Measurements from ENCODE around the gene GATAD1. TPM values are rescaled to one million over a fixed set of nuclear protein-coding genes. Genes with fewer than 3 reads are reported as not detected.

GATAD1 gene
- total and polyA plus RNA-seq, 2 of the 13 experiments (the other 11 are each of a cell fraction or from before 2014, with no cell fraction given): 20.6 to 42.1 TPM

DNA sequence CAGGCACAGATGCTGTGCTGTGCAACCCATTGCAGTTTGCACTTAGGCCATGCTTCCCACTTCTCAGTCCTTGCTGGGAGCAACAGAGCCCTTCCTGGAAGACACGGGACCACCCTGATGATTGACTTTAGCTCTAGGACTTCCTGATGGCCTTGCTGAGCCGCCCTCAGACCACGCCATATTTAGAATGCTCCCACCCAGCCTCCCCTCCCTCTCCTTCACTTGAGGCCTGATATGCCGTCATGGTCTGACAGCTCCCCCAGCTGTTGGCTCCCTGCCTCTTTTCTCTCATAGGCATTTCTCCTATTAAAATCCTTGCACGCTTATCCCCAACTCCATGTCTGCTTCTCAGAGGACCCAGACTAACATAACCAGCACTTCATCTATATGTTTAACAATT lies 29.4 kb upstream of the GATAD1 start (continued):
- TF ChIP-seq, protein P1, sequence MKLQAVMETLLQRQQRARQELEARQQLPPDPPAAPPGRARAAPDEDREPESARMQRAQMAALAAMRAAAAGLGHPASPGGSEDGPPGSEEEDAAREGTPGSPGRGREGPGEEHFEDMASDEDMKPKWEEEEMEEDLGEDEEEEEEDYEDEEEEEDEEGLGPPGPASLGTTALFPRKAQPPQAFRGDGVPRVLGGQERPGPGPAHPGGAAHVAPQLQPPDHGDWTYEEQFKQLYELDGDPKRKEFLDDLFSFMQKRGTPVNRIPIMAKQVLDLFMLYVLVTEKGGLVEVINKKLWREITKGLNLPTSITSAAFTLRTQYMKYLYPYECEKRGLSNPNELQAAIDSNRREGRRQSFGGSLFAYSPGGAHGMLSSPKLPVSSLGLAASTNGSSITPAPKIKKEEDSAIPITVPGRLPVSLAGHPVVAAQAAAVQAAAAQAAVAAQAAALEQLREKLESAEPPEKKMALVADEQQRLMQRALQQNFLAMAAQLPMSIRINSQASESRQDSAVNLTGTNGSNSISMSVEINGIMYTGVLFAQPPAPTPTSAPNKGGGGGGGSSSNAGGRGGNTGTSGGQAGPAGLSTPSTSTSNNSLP (IDR thresholded peaks at IDR 0.05; ENCODE audit: low read depth, low read length): no peak
- TF ChIP-seq, protein P2, sequence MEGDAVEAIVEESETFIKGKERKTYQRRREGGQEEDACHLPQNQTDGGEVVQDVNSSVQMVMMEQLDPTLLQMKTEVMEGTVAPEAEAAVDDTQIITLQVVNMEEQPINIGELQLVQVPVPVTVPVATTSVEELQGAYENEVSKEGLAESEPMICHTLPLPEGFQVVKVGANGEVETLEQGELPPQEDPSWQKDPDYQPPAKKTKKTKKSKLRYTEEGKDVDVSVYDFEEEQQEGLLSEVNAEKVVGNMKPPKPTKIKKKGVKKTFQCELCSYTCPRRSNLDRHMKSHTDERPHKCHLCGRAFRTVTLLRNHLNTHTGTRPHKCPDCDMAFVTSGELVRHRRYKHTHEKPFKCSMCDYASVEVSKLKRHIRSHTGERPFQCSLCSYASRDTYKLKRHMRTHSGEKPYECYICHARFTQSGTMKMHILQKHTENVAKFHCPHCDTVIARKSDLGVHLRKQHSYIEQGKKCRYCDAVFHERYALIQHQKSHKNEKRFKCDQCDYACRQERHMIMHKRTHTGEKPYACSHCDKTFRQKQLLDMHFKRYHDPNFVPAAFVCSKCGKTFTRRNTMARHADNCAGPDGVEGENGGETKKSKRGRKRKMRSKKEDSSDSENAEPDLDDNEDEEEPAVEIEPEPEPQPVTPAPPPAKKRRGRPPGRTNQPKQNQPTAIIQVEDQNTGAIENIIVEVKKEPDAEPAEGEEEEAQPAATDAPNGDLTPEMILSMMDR (CRISPR knock-in tag; IDR thresholded peaks at IDR 0.05): peak; percentile 47
- no peak for TF ChIP-seq PHF20 (CRISPR knock-in tag; IDR thresholded peaks at IDR 0.05)

DNA sequence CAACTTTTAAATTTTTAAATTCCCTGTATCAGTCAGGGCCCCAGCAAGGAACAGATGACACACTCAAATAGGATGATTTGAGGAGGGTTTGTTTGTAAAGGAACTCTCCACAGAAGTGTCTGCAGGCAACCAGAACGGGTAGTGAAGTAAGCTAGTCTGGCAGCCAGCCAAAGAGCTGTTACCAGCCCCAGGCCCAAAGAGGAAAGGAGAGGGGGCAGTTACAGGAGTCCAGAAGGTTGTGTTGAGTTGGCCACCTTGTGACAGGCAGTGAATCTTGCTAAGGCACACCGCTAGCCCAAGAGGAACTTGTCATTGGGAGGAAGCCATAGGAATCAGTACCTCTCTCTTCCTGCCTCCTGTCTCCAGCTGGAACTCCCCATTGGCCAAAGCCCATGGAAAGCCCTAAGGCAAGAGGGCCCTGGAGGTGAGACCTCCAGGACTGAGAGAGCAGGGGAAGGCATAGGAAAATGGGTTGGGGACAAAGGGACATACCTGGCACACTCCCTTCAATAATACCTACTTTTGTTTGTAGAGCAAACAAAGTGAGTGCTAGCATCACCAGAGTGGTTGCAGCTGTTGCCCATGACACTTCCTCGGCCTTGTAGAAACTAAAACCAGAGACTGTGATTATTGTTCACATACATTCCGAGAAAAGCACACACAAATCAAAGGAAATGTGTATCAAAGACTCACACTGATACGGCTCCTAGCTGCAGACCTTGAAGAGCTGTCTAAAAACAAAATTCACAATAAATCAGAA lies 25.4 kb upstream of the GATAD1 start:
- no peak overlapping the region for H3K9ac ChIP-seq (ENCODE audit: insufficient read depth, low read depth, low read length)
- ChIA-PET CTCF (ENCODE audit: low intra/inter-chr PET ratio, low total read pairs) (no interaction called here), POLR2A (interaction anchor here (1.4 kb wide), 1 partner anchor 25 kb away, joined by 3 read pairs; the partner anchor contains the start of gene GATAD1)
- intact Hi-C loops (cut with micrococcal nuclease; ENCODE audit: unreplicated experiment): loop anchor here (5.0 kb wide), 1 partner anchor 40 kb away; no protein-coding TSS in a partner anchor
- ATAC-seq: no peak
- H2AFZ ChIP-seq (ENCODE audit: low read length): no peak overlapping the region
- peaks cover 21% of the 10 kb centered on the region for H3K4me1 ChIP-seq (ENCODE audit: insufficient read depth, low read length)
- H3K27me3 ChIP-seq (ENCODE audit: control insufficient read depth in 1 of 2, insufficient read depth in 2 of 2, low read length in 2 of 2): no peaks in the 10 kb centered on the region
- no peak overlapping the region for H3K27ac ChIP-seq (ENCODE audit: extremely low read length, insufficient read depth, low read length)
- peak overlapping the region; percentile 24; the same call in 1 of the 2 replicates for H3K4me2 ChIP-seq (ENCODE audit: low read depth, low read length)
- in situ Hi-C loops (cut with HindIII; ENCODE audit: extremely low pct_ligation_motif_present, low pct_unique_long_range_greater_than_20kb): no loop called here
- no peaks in the 10 kb centered on the region for H3K9me3 ChIP-seq (ENCODE audit: low read length)
- H3K4me3 ChIP-seq (replicated peaks in 1 of 3; ENCODE audit: insufficient read depth in 1 of 3, low read depth in 2 of 3, low read length in 3 of 3): no peak overlapping the region
- H3K79me2 ChIP-seq (ENCODE audit: insufficient read depth, low read length): no peaks in the 10 kb centered on the region
- no peaks in the 10 kb centered on the region for H4K20me1 ChIP-seq (ENCODE audit: insufficient read depth, low read length)
- H3K36me3 ChIP-seq (replicated peaks in 1 of 2; ENCODE audit: control insufficient read depth in 1 of 2, insufficient read depth in 2 of 2, low read length in 2 of 2): no peaks in the 10 kb centered on the region
- no peak for DNase-seq (ENCODE audit: low spot score)
- no peak for FAIRE-seq
- WGBS (ENCODE audit: low lambda C conversion rate): 1% methylated on average over 4 of the region's 5 CpGs
- BruUV-seq (replicated peaks): no TSS peak
- TF ChIP-seq ZNF781 (CRISPR knock-in tag; IDR thresholded peaks at IDR 0.05; ENCODE audit: borderline replicate concordance, not compliant biosample characterization) (no peak), ETV6 (CRISPR knock-in tag; conservative IDR thresholded peaks at IDR 0.05) (no peak), MAZ (IDR thresholded peaks at IDR 0.05; ENCODE audit: borderline replicate concordance, low read depth, low read length) (no peak), MAZ (CRISPR knock-in tag; IDR thresholded peaks at IDR 0.05; ENCODE audit: low read depth) (no peak), ARHGAP35 (CRISPR knock-in tag; IDR thresholded peaks at IDR 0.05; ENCODE audit: borderline replicate concordance) (no peak), ZNF598 (CRISPR knock-in tag; IDR thresholded peaks at IDR 0.05; ENCODE audit: borderline replicate concordance) (no peak), ZNF567 (CRISPR knock-in tag; IDR thresholded peaks at IDR 0.05; ENCODE audit: borderline replicate concordance) (no peak), ZFP41 (CRISPR knock-in tag; IDR thresholded peaks at IDR 0.05; ENCODE audit: borderline replicate concordance) (no peak)
- TF ChIP-seq, protein P3, sequence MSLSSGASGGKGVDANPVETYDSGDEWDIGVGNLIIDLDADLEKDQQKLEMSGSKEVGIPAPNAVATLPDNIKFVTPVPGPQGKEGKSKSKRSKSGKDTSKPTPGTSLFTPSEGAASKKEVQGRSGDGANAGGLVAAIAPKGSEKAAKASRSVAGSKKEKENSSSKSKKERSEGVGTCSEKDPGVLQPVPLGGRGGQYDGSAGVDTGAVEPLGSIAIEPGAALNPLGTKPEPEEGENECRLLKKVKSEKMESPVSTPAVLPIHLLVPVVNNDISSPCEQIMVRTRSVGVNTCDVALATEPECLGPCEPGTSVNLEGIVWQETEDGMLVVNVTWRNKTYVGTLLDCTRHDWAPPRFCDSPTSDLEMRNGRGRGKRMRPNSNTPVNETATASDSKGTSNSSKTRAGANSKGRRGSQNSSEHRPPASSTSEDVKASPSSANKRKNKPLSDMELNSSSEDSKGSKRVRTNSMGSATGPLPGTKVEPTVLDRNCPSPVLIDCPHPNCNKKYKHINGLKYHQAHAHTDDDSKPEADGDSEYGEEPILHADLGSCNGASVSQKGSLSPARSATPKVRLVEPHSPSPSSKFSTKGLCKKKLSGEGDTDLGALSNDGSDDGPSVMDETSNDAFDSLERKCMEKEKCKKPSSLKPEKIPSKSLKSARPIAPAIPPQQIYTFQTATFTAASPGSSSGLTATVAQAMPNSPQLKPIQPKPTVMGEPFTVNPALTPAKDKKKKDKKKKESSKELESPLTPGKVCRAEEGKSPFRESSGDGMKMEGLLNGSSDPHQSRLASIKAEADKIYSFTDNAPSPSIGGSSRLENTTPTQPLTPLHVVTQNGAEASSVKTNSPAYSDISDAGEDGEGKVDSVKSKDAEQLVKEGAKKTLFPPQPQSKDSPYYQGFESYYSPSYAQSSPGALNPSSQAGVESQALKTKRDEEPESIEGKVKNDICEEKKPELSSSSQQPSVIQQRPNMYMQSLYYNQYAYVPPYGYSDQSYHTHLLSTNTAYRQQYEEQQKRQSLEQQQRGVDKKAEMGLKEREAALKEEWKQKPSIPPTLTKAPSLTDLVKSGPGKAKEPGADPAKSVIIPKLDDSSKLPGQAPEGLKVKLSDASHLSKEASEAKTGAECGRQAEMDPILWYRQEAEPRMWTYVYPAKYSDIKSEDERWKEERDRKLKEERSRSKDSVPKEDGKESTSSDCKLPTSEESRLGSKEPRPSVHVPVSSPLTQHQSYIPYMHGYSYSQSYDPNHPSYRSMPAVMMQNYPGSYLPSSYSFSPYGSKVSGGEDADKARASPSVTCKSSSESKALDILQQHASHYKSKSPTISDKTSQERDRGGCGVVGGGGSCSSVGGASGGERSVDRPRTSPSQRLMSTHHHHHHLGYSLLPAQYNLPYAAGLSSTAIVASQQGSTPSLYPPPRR (CRISPR knock-in tag; IDR thresholded peaks at IDR 0.05; ENCODE audit: borderline replicate concordance): no peak
